Smooth muscle cell (in vitro differentiated cells): ENCODE data around the gene OTOGL. TPM values are rescaled to one million over a fixed set of nuclear protein-coding genes. Genes with fewer than 3 reads are reported as not detected.

Experiments
- DNase-seq: peaks from one replicate; lab custom pipeline; 2025; ENCODE audit not compliant: unreplicated experiment; lab: John Stamatoyannopoulos, UW
- H2AFZ ChIP-seq: fragments of 200-600 bp; sonication (generic); 2 replicates; pipeline ENCODE4 v1.6.0; 2016; ENCODE audit warnings: antibody characterized with exemption, low read depth, mild to moderate bottlenecking
- H3F3A ChIP-seq: fragments of 200-600 bp; sonication (generic); 2 replicates; pipeline ENCODE4 v1.6.0; 2017; ENCODE audit warnings: antibody characterized with exemption, low read depth
- H3K27ac ChIP-seq: fragments of 200-600 bp; sonication (generic); 2 replicates; pipeline ENCODE4 v1.5.1; 2016; ENCODE audit warnings: low read depth, mild to moderate bottlenecking
- H3K27me3 ChIP-seq: fragments of 200-600 bp; sonication (generic); 2 replicates; pipeline ENCODE4 v1.6.1; 2016; ENCODE audit warnings: low read depth, mild to moderate bottlenecking
- H3K36me3 ChIP-seq: fragments of 200-600 bp; sonication (generic); 2 replicates; pipeline ENCODE4 v1.5.1; 2016; ENCODE audit warnings: low read depth
- H3K4me1 ChIP-seq: fragments of 200-600 bp; sonication (generic); 2 replicates; pipeline ENCODE4 v1.5.1; 2016; ENCODE audit warnings: low read depth
- H3K4me2 ChIP-seq: fragments of 200-600 bp; sonication (generic); 2 replicates; pipeline ENCODE4 v1.6.0; 2016; ENCODE audit warnings: mild to moderate bottlenecking
- H3K4me3 ChIP-seq: fragments of 200-600 bp; sonication (generic); 2 replicates; pipeline ENCODE4 v1.5.1; 2016; ENCODE audit warnings: mild to moderate bottlenecking
- H3K79me2 ChIP-seq: fragments of 200-600 bp; sonication (generic); 2 replicates; pipeline ENCODE4 v1.6.0; 2016; ENCODE audit warnings: low read depth, mild to moderate bottlenecking
- H3K9ac ChIP-seq: fragments of 200-600 bp; sonication (generic); 2 replicates; pipeline ENCODE4 v1.6.0; 2016; ENCODE audit warnings: low read depth
- H3K9me3 ChIP-seq: fragments of 200-600 bp; sonication (generic); replicated peaks from 2 replicates; pipeline ENCODE4 v1.5.1; 2016; ENCODE audit warnings: low read depth
- H4K20me1 ChIP-seq: fragments of 200-600 bp; sonication (generic); 2 replicates; pipeline ENCODE4 v1.6.0; 2016; ENCODE audit warnings: low read depth
- WGBS: methylation state at CpG from one replicate; pipeline ENCODE4 v1.1.7; 2016; ENCODE audit warnings: low lambda C conversion rate; 5-methylcytosine and 5-hydroxymethylcytosine counted together
- polyA plus RNA-seq: library from polyadenylated mRNA; unstranded; fragments of >200 nt; fragmentation: Nextera tagmentation; extraction: Ambion mirVana; gene quantifications from 2 replicates; pipeline ENCODE4 v1.2.1, GENCODE V29; 2016
- total RNA-seq: library from RNA; depleted of rRNA; stranded (reverse); fragments of >200 nt; gene quantifications from 2 replicates; pipeline ENCODE4 v1.2.3, GENCODE V29; 2014
- TF ChIP-seq, protein P1 (sequence below): fragments of 200-600 bp; sonication (generic); IDR thresholded peaks from 2 replicates; pipeline ENCODE4 v1.5.1; 2017; ENCODE audit warnings: borderline replicate concordance, mild to moderate bottlenecking, antibody characterized with exemption; ENCODE audit not compliant: insufficient read depth, poor library complexity, severe bottlenecking

Gene OTOGL
- total and polyA plus RNA-seq, 2 experiments from 2014 or later = 0.09 TPM; not detected in 1

DNA sequence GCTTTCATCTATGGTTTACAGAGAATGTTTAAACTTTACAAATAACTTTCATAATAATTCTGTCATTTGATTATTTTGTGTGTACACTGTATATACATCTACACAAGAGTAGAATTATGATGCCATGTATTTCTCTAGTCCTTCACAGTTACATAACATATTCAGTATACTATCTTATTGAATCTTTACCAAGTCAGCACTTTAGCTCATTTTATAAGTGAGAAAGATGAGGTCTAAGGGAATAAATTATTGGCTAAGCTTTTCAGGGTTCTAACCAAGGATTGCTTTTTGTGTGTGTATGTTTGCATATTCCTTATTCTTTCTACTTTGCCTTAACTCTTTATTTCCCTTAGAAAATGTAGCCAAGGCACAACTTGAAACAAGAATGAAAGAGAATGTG is 260.4 kb downstream of the OTOGL start:
- H3K79me2 ChIP-seq = no peaks in the 10 kb centered on the region
- TF ChIP-seq, protein P1, sequence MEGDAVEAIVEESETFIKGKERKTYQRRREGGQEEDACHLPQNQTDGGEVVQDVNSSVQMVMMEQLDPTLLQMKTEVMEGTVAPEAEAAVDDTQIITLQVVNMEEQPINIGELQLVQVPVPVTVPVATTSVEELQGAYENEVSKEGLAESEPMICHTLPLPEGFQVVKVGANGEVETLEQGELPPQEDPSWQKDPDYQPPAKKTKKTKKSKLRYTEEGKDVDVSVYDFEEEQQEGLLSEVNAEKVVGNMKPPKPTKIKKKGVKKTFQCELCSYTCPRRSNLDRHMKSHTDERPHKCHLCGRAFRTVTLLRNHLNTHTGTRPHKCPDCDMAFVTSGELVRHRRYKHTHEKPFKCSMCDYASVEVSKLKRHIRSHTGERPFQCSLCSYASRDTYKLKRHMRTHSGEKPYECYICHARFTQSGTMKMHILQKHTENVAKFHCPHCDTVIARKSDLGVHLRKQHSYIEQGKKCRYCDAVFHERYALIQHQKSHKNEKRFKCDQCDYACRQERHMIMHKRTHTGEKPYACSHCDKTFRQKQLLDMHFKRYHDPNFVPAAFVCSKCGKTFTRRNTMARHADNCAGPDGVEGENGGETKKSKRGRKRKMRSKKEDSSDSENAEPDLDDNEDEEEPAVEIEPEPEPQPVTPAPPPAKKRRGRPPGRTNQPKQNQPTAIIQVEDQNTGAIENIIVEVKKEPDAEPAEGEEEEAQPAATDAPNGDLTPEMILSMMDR = no peak
- H3K9me3 ChIP-seq = no peaks in the 10 kb centered on the region
- no peak for DNase-seq
- H2AFZ ChIP-seq = no peak overlapping the region
- no peak overlapping the region for H3K4me3 ChIP-seq
- no peaks in the 10 kb centered on the region for H3F3A ChIP-seq
- no peaks in the 10 kb centered on the region for H4K20me1 ChIP-seq
- no peak overlapping the region for H3K9ac ChIP-seq
- no peaks in the 10 kb centered on the region for H3K4me1 ChIP-seq
- no peaks in the 10 kb centered on the region for H3K36me3 ChIP-seq
- H3K27ac ChIP-seq = no peak overlapping the region
- no peaks in the 10 kb centered on the region for H3K27me3 ChIP-seq
- H3K4me2 ChIP-seq = no peak overlapping the region

DNA sequence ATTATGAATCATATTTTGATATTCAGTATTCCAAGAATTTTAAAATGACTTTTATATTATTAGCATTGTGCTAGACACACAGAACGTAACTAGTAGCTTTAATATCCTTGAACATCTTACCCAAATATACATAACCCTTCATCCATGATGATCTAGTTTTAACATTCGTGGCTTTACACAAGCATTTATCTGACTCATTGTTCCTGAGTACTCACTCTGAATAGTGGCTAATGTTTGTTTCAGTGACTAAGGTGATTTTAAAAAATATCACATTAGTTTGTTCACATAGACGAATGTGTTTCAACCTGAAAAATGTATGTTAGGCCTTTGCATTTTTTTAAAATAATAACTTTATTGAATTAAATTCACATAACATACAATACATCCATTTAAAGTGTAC is 264.7 kb downstream of the OTOGL start:
- Histone ChIP-seq H4K20me1 (no peaks in the 10 kb centered on the region), H3K36me3 (no peaks in the 10 kb centered on the region), H3F3A (no peaks in the 10 kb centered on the region), H3K4me2 (no peak overlapping the region), H2AFZ (no peak overlapping the region), H3K27me3 (no peaks in the 10 kb centered on the region), H3K9me3 (no peaks in the 10 kb centered on the region), H3K9ac (no peak overlapping the region), H3K27ac (no peak overlapping the region), H3K4me1 (no peaks in the 10 kb centered on the region), H3K79me2 (no peaks in the 10 kb centered on the region), H3K4me3 (no peak overlapping the region)
- WGBS = 79% methylated on average over 3 of the region's 3 CpGs
- DNase-seq = no peak
- TF ChIP-seq, protein P1 = no peak

DNA sequence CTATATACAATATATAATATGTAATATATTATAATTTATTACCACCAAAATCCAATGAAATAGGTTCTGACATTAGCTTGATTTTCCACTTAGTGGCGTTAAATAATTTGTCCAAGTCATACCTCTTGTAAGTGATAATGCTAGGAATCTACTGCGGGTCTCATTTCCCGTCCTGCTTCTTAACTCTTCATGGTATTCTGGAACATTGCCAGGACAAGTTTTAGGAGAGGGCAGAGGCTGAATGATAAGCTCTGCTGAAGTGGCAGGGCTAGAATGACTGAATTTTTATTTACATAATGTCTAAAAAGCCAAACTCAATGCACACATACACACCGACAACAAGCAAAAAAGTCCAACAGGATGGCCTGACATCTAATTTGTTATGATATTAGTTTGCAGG is 274.3 kb downstream of the OTOGL start:
- no peak for DNase-seq
- 39% methylated on average over 4 of the region's 4 CpGs for WGBS
- no peak overlapping the region for H3K27ac ChIP-seq

GRCh38 chr12:80374615-80375014 is 275.3 kb downstream of the OTOGL start:
- Histone ChIP-seq H3K27ac (no peak overlapping the region), H3K4me1 (no peaks in the 10 kb centered on the region), H3K4me2 (no peak overlapping the region), H3K9me3 (no peaks in the 10 kb centered on the region), H2AFZ (no peak overlapping the region), H3K27me3 (no peaks in the 10 kb centered on the region), H3K4me3 (no peak overlapping the region), H3F3A (no peaks in the 10 kb centered on the region), H3K9ac (no peak overlapping the region), H3K79me2 (no peaks in the 10 kb centered on the region), H4K20me1 (no peaks in the 10 kb centered on the region), H3K36me3 (no peaks in the 10 kb centered on the region)
- DNase-seq = no peak
- TF ChIP-seq, protein P1 = no peak

More for the DNA sequence above, 274.3 kb downstream of the OTOGL start:
- no peaks in the 10 kb centered on the region for H3F3A ChIP-seq
- H3K9me3 ChIP-seq = no peaks in the 10 kb centered on the region
- TF ChIP-seq, protein P1 = no peak
- no peaks in the 10 kb centered on the region for H3K27me3 ChIP-seq
- no peaks in the 10 kb centered on the region for H3K79me2 ChIP-seq
- no peak overlapping the region for H3K4me2 ChIP-seq
- H3K4me3 ChIP-seq = no peak overlapping the region
- no peak overlapping the region for H3K9ac ChIP-seq
- no peak overlapping the region for H2AFZ ChIP-seq
- H4K20me1 ChIP-seq = no peaks in the 10 kb centered on the region
- no peaks in the 10 kb centered on the region for H3K36me3 ChIP-seq
- no peaks in the 10 kb centered on the region for H3K4me1 ChIP-seq
